Measurements from ENCODE around the gene ALG1L2. TPM values are rescaled to one million over a fixed set of nuclear protein-coding genes. Genes with fewer than 3 reads are reported as not detected.

ALG1L2 gene
- total RNA-seq, 2 experiments from 2014 or later, result 0.42 to 0.96 TPM

Other genes with a start within 250 kb of the ALG1L2 start
- gene TMCC1, start 188.1 kb upstream of the ALG1L2 start, total RNA-seq, result 10 to 100 TPM; 14.9 to 18.7 TPM
- gene TRH, start 107.1 kb upstream of the ALG1L2 start, total RNA-seq, result not detected